Osteocyte (in vitro differentiated cells): Measurements from ENCODE around the gene MICOS13. TPM values are rescaled to one million over a fixed set of nuclear protein-coding genes. Genes with fewer than 3 reads are reported as not detected.

Experiments used
- DNase-seq: peaks from one replicate; pipeline ENCODE4 v3.0.0; 2021; ENCODE audit warnings: mixed read lengths; ENCODE audit not compliant: unreplicated experiment; ENCODE audit errors: extremely low spot score
- H3K27ac Mint-ChIP-seq: one replicate; pipeline ENCODE4 v1.8.0; 2021; ENCODE audit warnings: mild to moderate bottlenecking, mixed read lengths; ENCODE audit not compliant: unreplicated experiment
- H3K27me3 Mint-ChIP-seq: one replicate; pipeline ENCODE4 v1.8.0; 2021; ENCODE audit warnings: mixed read lengths; ENCODE audit not compliant: unreplicated experiment
- H3K36me3 Mint-ChIP-seq: one replicate; pipeline ENCODE4 v1.8.0; 2021; ENCODE audit warnings: mixed read lengths; ENCODE audit not compliant: unreplicated experiment
- H3K4me1 Mint-ChIP-seq: one replicate; pipeline ENCODE4 v1.8.0; 2021; ENCODE audit warnings: mixed read lengths; ENCODE audit not compliant: unreplicated experiment
- H3K4me3 Mint-ChIP-seq: one replicate; pipeline ENCODE4 v1.8.0; 2021; ENCODE audit warnings: mild to moderate bottlenecking, moderate library complexity, mixed read lengths; ENCODE audit not compliant: unreplicated experiment
- H3K9me3 Mint-ChIP-seq: one replicate; pipeline ENCODE4 v1.8.0; 2021; ENCODE audit warnings: mixed read lengths; ENCODE audit not compliant: unreplicated experiment
- total RNA-seq: library from RNA; stranded (reverse); gene quantifications from 2 replicates; pipeline ENCODE4 v1.2.1, GENCODE V29; 2021
- TF ChIP-seq, protein P1 (sequence below): fragments of 200-600 bp; sonication (generic); IDR thresholded peaks from 2 replicates; pipeline ENCODE4 v1.5.0; 2021; ENCODE audit warnings: antibody characterized with exemption, mild to moderate bottlenecking, moderate library complexity

Gene MICOS13
- total RNA-seq, 1 donor from 2014 or later = 60.7 TPM

DNA sequence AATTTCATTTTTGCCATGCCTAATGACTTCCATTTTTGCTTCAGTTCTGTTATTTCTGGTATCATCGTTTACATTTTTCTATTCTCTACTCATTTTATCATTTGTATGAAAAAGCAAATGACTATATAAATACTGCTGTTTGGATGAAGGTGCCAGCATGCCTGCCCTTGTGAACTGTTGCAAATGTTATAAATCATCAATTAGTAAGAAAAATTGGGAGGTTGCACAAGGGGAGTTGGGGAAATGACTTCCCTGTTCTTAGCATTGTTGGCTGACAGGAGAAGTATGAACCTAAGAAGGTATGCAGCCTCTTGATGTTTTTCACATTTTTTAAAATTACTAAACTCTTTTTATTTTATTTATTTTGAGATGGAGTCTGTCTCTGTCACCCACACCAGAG, 42.3 kb downstream of the MICOS13 start:
- Mint-ChIP-seq H3K4me1 (peaks cover 2% of the 10 kb centered on the region), H3K27ac (no peak overlapping the region), H3K36me3 (peaks cover 10% of the 10 kb centered on the region), H3K27me3 (no peaks in the 10 kb centered on the region), H3K9me3 (no peaks in the 10 kb centered on the region), H3K4me3 (no peak overlapping the region)
- TF ChIP-seq, protein P1, sequence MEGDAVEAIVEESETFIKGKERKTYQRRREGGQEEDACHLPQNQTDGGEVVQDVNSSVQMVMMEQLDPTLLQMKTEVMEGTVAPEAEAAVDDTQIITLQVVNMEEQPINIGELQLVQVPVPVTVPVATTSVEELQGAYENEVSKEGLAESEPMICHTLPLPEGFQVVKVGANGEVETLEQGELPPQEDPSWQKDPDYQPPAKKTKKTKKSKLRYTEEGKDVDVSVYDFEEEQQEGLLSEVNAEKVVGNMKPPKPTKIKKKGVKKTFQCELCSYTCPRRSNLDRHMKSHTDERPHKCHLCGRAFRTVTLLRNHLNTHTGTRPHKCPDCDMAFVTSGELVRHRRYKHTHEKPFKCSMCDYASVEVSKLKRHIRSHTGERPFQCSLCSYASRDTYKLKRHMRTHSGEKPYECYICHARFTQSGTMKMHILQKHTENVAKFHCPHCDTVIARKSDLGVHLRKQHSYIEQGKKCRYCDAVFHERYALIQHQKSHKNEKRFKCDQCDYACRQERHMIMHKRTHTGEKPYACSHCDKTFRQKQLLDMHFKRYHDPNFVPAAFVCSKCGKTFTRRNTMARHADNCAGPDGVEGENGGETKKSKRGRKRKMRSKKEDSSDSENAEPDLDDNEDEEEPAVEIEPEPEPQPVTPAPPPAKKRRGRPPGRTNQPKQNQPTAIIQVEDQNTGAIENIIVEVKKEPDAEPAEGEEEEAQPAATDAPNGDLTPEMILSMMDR = no peak
- no peak for DNase-seq

DNA sequence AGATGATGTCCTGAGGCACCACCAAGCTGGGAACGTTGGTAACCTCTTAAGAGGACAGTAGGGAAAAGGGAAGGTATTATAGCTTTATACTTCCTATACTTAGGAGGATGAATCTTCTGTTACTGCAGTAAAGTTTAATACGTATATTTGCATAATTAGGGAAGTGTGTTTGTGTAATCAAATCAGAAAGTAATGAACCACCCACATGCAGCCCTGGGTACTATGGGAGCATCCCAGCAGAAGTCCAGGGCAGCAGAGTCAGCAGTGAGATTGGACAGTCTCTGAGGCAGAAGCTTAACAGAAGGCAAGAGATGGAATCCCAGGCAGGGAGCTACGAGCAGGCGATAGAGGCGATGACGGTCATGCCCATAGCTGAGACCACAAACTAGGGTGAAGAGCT, 44.9 kb downstream of the MICOS13 start:
- Mint-ChIP-seq H3K27me3 (no peaks in the 10 kb centered on the region), H3K9me3 (no peaks in the 10 kb centered on the region), H3K27ac (no peak overlapping the region), H3K4me3 (no peak overlapping the region), H3K36me3 (peaks cover 7% of the 10 kb centered on the region), H3K4me1 (peaks cover 9% of the 10 kb centered on the region)
- TF ChIP-seq, protein P1 = no peak
- DNase-seq = no peak

DNA sequence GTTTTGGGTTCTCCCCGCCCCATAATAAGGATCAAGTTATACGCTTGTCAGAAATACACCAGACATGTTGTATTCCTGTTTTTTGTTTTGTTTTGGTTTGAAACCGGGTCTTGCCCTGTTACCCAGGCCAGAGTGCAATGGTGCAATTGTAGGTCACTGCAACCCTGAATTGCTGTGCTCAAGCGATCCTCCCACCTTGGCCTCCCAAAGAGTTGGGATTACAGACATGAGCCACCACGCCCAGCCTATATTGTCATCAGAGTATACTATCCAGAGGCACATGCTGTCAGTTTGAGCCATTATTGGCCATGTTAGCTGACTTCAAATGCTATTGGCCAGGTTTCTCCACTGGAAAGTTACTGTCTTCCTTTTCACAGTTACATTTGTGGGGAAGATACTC, 47.7 kb downstream of the MICOS13 start:
- no peak for DNase-seq
- H3K27me3 Mint-ChIP-seq = no peaks in the 10 kb centered on the region
- H3K4me1 Mint-ChIP-seq = peaks cover 9% of the 10 kb centered on the region
- peaks cover 16% of the 10 kb centered on the region for H3K36me3 Mint-ChIP-seq
- no peaks in the 10 kb centered on the region for H3K9me3 Mint-ChIP-seq
- H3K4me3 Mint-ChIP-seq = no peak overlapping the region
- TF ChIP-seq, protein P1 = no peak
- no peak overlapping the region for H3K27ac Mint-ChIP-seq

DNA sequence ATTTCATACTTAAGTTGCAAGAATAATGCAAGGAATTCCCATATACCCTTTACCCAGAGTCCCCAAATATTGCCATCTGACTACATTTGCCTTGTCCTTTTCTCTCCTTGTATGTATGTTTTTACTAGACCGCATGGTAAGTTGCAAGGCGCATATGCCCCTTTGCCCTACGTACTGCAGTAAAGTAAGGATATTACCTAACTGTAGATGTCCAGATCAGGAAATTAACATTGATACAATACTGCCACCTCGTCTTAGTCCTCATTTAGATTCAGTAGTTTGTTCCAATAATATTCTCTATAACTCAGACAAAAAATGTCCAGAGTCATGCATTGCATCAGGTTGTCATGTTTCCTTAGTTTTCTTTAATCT, 48.1 kb downstream of the MICOS13 start:
- no peak for DNase-seq
- no peak overlapping the region for H3K27ac Mint-ChIP-seq
- peaks cover 9% of the 10 kb centered on the region for H3K4me1 Mint-ChIP-seq
- TF ChIP-seq, protein P1 = no peak
- H3K9me3 Mint-ChIP-seq = no peaks in the 10 kb centered on the region
- H3K4me3 Mint-ChIP-seq = no peak overlapping the region
- peaks cover 19% of the 10 kb centered on the region for H3K36me3 Mint-ChIP-seq
- no peaks in the 10 kb centered on the region for H3K27me3 Mint-ChIP-seq

DNA sequence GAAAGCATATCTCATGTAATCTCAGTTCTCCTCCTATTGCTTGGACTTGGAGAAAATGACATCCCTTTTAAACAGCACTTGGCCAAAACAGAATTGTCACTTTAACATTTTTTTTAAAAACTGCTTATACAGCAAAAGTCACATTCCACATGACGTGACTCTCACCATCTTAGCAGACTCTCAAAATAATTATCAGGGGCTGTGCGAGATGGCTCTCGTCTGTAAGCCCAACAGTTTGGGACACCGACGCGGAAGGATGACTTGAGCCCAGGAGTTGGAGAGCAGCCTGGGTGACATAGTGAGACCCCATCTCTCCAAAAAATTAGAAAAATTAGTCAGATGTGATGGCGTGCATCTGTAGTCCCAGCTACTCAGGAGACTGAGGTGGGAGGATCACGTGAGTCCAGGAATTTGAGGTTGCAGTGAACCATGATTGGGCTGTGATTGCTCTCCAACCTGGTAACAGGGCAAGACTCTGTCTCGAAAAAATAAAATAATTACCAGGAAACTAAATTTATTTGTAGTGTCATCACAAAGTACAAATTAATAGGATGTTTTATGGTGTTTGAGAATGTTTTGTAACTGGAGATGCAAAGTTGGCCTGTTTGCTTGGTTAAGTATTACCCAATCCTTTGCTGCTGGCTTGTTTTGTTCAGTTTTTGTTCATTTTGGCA, 48.6 kb downstream of the MICOS13 start:
- no peak overlapping the region for H3K4me3 Mint-ChIP-seq
- TF ChIP-seq, protein P1 = no peak
- H3K36me3 Mint-ChIP-seq = peaks cover 19% of the 10 kb centered on the region
- no peaks in the 10 kb centered on the region for H3K9me3 Mint-ChIP-seq
- H3K27ac Mint-ChIP-seq = no peak overlapping the region
- DNase-seq = no peak
- H3K27me3 Mint-ChIP-seq = no peaks in the 10 kb centered on the region
- peaks cover 9% of the 10 kb centered on the region for H3K4me1 Mint-ChIP-seq
